ENCODE measurements around the gene IFNGR1.

The IFNGR1 gene

GRCh38 chr6:137165375-137166246 lies 53.6 kb downstream of the IFNGR1 start:
- H3K27ac ChIP-seq, result peak overlapping the region; percentile 53
- peaks cover 40% of the 10 kb centered on the region for H3K4me1 ChIP-seq (ENCODE audit: low read depth, poor library complexity, severe bottlenecking)
- no peaks in the 10 kb centered on the region; the same call in 1 of the 2 replicates for H3K27me3 ChIP-seq (ENCODE audit: insufficient read depth, low read depth)
- H3K9ac ChIP-seq, result no peak overlapping the region
- peak; percentile 82 for TF ChIP-seq CTCF (conservative IDR thresholded peaks at IDR 0.05; ENCODE audit: low read depth, low read length)
- H3K4me3 ChIP-seq (IDR thresholded peaks at IDR 0.05; ENCODE audit: insufficient read depth, low read depth, low read length), result no peak overlapping the region
- H3K36me3 ChIP-seq (ENCODE audit: insufficient read depth), result no peaks in the 10 kb centered on the region
- 0 out of 2 replicates have a peak, but pooled peaks cover 3% of the 10 kb centered on the region for H4K20me1 ChIP-seq (ENCODE audit: insufficient read depth)
- H3K79me2 ChIP-seq (ENCODE audit: insufficient read depth, low read depth), result no peaks in the 10 kb centered on the region
- H2AFZ ChIP-seq (ENCODE audit: low read depth), result 0 out of 2 replicates have a peak overlapping the region, but pooled peaks have one; percentile 19
- peak overlapping the region; percentile 84 for H3K4me2 ChIP-seq

GRCh38 chr6:137163732-137164318 lies 55.4 kb downstream of the IFNGR1 start:
- no peak overlapping the region for H3K4me3 ChIP-seq (IDR thresholded peaks at IDR 0.05; ENCODE audit: insufficient read depth, low read depth, low read length)
- H3K36me3 ChIP-seq (ENCODE audit: insufficient read depth), result no peaks in the 10 kb centered on the region
- no peak overlapping the region for H3K4me2 ChIP-seq
- 0 out of 2 replicates have a peak, but pooled peaks cover 3% of the 10 kb centered on the region for H4K20me1 ChIP-seq (ENCODE audit: insufficient read depth)
- H3K27me3 ChIP-seq (ENCODE audit: insufficient read depth, low read depth), result no peaks in the 10 kb centered on the region; the same call in 1 of the 2 replicates
- H3K27ac ChIP-seq, result no peak overlapping the region
- H2AFZ ChIP-seq (ENCODE audit: low read depth), result no peak overlapping the region
- no peak overlapping the region for H3K9ac ChIP-seq
- H3K4me1 ChIP-seq (ENCODE audit: low read depth, poor library complexity, severe bottlenecking), result peaks cover 40% of the 10 kb centered on the region
- no peak for TF ChIP-seq CTCF (conservative IDR thresholded peaks at IDR 0.05; ENCODE audit: low read depth, low read length)
- no peaks in the 10 kb centered on the region for H3K79me2 ChIP-seq (ENCODE audit: insufficient read depth, low read depth)

- no peak for TF ChIP-seq CTCF (conservative IDR thresholded peaks at IDR 0.05; ENCODE audit: low read depth, low read length)
- H3K4me1 ChIP-seq (ENCODE audit: low read depth, poor library complexity, severe bottlenecking), result peaks cover 40% of the 10 kb centered on the region
- H3K79me2 ChIP-seq (ENCODE audit: insufficient read depth, low read depth), result no peaks in the 10 kb centered on the region
- no peak overlapping the region for H2AFZ ChIP-seq (ENCODE audit: low read depth)
- no peak overlapping the region for H3K4me2 ChIP-seq
- H4K20me1 ChIP-seq (ENCODE audit: insufficient read depth), result 0 out of 2 replicates have a peak, but pooled peaks cover 3% of the 10 kb centered on the region
- no peak overlapping the region for H3K4me3 ChIP-seq (IDR thresholded peaks at IDR 0.05; ENCODE audit: insufficient read depth, low read depth, low read length)
- H3K27me3 ChIP-seq (ENCODE audit: insufficient read depth, low read depth), result no peaks in the 10 kb centered on the region; the same call in 1 of the 2 replicates
- H3K27ac ChIP-seq, result no peak overlapping the region
- no peaks in the 10 kb centered on the region for H3K36me3 ChIP-seq (ENCODE audit: insufficient read depth)
- H3K9ac ChIP-seq, result no peak overlapping the region
These were observed 56.4 kb downstream of the IFNGR1 start for GRCh38 chr6:137162692-137163306.

- Histone ChIP-seq H3K36me3 (ENCODE audit: insufficient read depth) (no peaks in the 10 kb centered on the region), H4K20me1 (ENCODE audit: insufficient read depth) (0 out of 2 replicates have a peak, but pooled peaks cover 3% of the 10 kb centered on the region), H3K4me2 (no peak overlapping the region), H3K9ac (no peak overlapping the region), H2AFZ (ENCODE audit: low read depth) (no peak overlapping the region), H3K4me1 (ENCODE audit: low read depth, poor library complexity, severe bottlenecking) (peaks cover 34% of the 10 kb centered on the region), H3K79me2 (ENCODE audit: insufficient read depth, low read depth) (no peaks in the 10 kb centered on the region), H3K27me3 (ENCODE audit: insufficient read depth, low read depth) (no peaks in the 10 kb centered on the region; the same call in 1 of the 2 replicates), H3K27ac (no peak overlapping the region), H3K4me3 (IDR thresholded peaks at IDR 0.05; ENCODE audit: insufficient read depth, low read depth, low read length) (no peak overlapping the region)
- TF ChIP-seq CTCF (conservative IDR thresholded peaks at IDR 0.05; ENCODE audit: low read depth, low read length), result no peak
These were observed 57.2 kb downstream of the IFNGR1 start for GRCh38 chr6:137161949-137162348.

All from KMS-11 (cell line).